Measurements from ENCODE around the gene RAB7A.

- TF ChIP-seq EZH2 (IDR thresholded peaks at IDR 0.05) (no peak), CTCF (IDR thresholded peaks at IDR 0.05) (no peak), EZH2phosphoT487 (IDR thresholded peaks at IDR 0.05) (no peak)
Observed at GRCh38 chr3:128727485-128727884, 1.5 kb downstream of the RAB7A start.
